ENCODE measurements around the gene KLC1.

KLC1 gene

DNA sequence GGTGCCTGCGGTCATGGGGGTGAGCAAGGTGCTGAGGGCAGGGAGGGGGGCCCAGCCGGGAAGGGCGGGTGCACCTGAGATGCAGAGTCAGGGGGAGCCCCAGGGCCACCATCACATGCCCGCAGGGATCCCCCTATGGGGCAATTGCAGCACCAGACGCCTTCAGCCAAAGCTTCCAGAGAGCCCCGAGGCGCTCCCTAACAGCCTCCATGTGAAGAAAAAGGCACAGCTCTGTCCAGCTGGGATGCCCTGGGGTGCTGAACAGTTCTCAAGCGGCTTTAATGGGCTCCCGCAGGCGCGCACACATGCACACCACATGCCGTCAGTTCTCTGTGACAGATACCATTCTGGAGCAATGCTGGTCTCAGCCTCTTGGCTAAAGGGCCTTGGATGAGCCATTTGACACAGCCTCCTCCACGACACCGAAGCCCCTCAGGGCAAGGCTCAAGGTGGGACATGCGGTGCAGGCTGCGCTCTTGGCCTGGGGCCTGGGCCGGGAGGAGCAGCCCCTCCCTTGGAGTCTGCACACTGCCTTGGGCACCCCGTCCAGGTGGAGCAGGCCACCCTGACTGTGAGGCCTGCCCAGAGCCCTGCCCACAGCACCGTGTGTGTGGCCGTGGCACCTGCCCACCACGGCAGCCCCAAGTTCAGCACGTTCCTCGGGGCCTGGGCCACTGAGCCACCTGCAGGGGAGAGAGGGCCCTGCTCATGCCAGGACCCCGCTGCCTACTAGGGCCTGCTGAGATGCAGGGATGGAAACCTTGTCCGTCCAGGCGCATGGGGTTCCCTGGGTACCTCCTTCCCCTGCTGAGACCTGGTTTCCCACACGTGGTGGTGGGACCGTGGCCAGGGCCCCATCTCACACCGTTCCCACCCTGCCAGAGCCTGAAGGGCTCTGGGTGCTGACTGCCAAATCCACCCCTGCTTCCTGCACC, 78.6 kb downstream of the KLC1 start:
- DNase-seq: no peak

DNA sequence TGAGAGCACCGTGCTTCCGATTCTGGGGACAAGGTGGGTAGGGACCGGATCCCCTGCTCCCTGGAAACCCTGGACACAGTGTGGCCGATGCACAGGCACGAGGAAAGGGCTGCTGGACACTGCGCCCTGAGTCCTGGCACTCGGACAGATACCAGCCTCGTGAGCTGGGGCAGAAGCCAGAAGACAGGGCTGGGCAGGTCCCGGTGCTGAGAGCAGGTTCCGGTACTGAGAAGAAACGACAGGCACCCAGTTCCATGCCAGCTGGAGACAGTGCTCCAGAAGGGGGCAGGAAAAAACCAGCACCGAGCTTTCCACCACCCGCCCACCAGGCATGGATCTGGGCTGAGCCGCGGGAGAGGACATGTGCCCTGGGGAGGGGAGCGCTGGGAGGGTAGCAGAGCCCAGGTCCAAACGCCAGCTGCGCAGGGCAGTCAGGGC, 79.8 kb downstream of the KLC1 start:
- no peak for DNase-seq

GRCh38 chr14:103709814-103710213, 80.8 kb downstream of the KLC1 start:
- no peak for DNase-seq

DNA sequence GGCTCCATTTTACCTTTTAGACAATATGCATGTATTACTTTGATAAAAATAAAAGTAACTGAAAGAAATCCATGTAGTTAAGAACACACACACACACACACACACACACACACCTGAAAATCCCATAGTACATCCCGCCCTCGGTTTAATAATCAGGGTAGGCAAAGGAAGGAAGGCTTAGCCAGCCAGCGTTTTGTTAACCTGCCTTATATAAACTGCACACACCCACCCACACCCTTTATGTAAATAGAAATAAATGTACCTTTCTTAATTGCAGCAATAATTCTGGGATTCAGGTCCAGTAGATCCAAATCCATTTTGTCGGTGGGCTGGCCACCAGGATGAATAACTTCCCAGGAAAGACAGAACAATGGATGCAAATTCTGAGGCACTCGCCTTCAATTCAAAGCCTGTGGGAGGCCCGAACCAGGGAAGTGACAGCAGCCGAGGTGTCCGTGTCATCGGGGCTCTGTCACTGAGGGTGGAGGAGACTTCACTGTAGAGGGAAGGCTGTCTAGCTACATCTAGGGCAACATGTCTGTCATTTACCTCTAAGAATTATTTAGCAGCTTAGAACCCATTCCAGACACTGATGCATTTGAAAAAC, 81.9 kb downstream of the KLC1 start:
- DNase-seq: no peak

GRCh38 chr14:103711516-103712431, 82.8 kb downstream of the KLC1 start:
- DNase-seq: no peak

DNA sequence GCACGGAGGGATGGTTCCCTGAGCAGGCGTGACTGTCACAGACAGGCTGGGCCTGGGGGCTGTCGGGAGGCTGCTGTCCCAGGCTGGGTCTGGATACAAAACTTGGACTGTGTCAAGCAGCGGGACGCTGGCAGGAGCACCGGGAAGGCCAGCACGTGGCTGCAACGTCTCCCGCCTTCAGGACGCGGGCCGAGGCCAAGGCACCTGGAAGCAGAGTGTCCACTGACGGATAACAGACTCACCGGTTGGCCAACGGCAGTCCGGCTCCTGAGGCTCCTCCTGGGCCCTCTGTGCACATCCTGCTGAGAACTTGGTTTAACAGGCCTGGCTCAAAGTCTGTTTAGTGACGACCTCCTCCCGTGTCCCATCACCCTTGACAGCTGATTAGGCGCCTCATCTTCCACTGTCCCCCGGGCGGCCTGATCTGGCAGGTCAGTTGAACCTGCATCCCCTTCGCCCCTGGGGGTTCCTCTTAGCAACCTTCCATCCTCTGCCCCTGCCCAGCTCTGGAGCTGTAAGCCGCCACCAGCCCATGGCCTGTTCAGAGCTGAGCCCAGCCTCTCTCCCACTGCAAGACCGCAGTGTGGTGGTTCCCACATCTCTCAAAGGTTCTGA, 83.7 kb downstream of the KLC1 start:
- DNase-seq: no peak

- no peak for DNase-seq
Observed at GRCh38 chr14:103713304-103714062, 84.5 kb downstream of the KLC1 start.

- DNase-seq: no peak
Observed at GRCh38 chr14:103714063-103714724, 85.2 kb downstream of the KLC1 start.

- peak; percentile 100 for DNase-seq
Observed at GRCh38 chr14:103715052-103716000, 86.3 kb downstream of the KLC1 start, which contains the start of the genes XRCC3 and ZFYVE21. Gene XRCC3, minus strand, starts transcription at chr14:103715451. Its CDS starts 4,364 bp downstream, at chr14:103711087. Gene ZFYVE21, plus strand, starts transcription at chr14:103715810. Its CDS starts 32 bp downstream, at chr14:103715842.

GRCh38 chr14:103716091-103716801, 87.2 kb downstream of the KLC1 start:
- peak; percentile 6 for DNase-seq

DNA sequence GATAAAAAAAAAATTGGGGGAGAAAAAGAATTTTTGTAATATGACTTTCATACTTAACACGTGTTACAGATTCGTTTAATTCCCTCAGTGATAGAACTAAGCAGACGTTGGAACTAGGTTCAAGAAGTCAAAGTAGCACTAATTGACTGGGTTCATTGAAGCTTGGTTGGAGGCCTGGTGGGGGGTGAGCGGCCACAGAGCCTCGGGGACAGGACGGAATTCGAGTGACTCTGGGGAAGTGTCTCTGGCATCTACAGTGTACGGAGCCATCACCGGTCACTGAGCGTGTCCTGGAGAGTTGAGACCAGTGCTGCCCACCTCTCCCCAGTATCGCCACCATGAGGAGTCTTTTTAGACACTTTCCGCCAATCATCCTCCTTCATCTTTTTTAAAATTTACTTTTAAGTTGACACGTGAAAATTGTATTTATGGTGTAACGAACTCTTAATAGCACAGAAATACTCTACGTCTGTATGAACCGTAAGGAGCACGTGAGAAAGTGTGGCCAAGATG, 87.9 kb downstream of the KLC1 start:
- DNase-seq: no peak

DNA sequence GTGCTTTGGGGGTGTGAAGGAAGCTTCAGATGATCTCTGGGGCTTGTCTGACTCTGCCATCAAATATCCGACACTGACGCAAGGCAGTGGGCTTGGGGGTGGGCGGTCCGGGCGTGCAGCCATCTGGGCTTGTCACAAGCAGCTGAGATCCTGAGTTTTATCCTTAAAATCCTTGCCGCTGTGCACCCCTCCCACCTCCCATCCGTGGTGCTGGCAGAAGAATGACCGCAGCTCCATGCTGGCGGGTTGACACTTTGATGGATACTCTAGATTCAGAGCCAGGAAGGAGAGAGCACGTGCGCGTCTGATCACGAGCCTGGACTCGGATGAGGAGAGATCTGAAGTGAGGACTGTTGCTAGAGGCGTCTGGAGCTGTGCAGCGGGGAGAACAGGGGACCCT, 89.6 kb downstream of the KLC1 start:
- DNase-seq: no peak

- no peak for DNase-seq
Observed at GRCh38 chr14:103719751-103720150, 90.7 kb downstream of the KLC1 start.

GRCh38 chr14:103721334-103722120, 92.5 kb downstream of the KLC1 start:
- no peak for DNase-seq

GRCh38 chr14:103723748-103724081, 94.7 kb downstream of the KLC1 start:
- no peak for DNase-seq

DNA sequence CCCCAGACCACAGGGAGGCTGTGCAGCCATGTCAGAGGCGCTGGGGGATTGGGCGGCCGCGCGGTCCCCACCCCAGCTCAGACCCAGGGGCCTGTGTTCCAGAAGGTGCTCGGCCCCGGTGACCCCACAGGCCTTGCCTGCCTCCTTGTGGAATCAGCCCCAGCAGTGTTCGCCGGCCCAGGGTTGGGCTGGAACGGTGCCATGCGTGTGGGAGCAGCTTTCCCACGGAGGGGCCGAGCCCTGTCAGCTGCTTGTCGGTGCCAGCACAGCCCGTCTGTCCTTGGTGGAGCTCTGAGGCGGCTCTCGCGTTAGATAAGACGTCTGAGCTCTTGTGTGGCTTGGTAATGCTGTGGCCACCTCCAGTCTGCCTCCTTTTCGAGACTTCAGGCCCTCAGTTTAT, 95.1 kb downstream of the KLC1 start:
- DNase-seq: no peak

- DNase-seq: no peak
Observed at GRCh38 chr14:103725001-103725682, 96.1 kb downstream of the KLC1 start.
